BE2C (cell line): ENCODE measurements around the gene NDUFB10.
"Not testable (repeated sequence)": the region's sequence is repeated elsewhere in the genome, so short reads cannot be mapped to it uniquely, and the experiment has no call there.

Source experiments
- DNase-seq: peaks from one replicate; pipeline ENCODE4 v3.0.0-alpha.2; 2020
- H3K27me3 ChIP-seq: fragments of 250-450 bp; sonication (Bioruptor Pico); 2 replicates; pipeline ENCODE4 v1.5.1; 2020; ENCODE audit warnings: mild to moderate bottlenecking
- H3K36me3 ChIP-seq: fragments of 250-450 bp; sonication (Bioruptor Pico); 2 replicates; pipeline ENCODE4 v1.5.1; 2020; ENCODE audit warnings: mild to moderate bottlenecking
- H3K4me1 ChIP-seq: fragments of 250-450 bp; sonication (Bioruptor Pico); 2 replicates; pipeline ENCODE4 v1.5.1; 2020
- H3K4me3 ChIP-seq: 2 replicates; pipeline ENCODE4 v1.5.1; 2011; ENCODE audit warnings: low read depth, low read length
- H3K9me3 ChIP-seq: fragments of 250-450 bp; sonication (Bioruptor Pico); 2 replicates; pipeline ENCODE4 v1.5.1; 2020
- TF ChIP-seq, protein P1 (sequence below): IDR thresholded peaks from 2 replicates; pipeline ENCODE4 v1.5.1; 2012; ENCODE audit warnings: mild to moderate bottlenecking, low read depth, low read length

NDUFB10 gene

DNA sequence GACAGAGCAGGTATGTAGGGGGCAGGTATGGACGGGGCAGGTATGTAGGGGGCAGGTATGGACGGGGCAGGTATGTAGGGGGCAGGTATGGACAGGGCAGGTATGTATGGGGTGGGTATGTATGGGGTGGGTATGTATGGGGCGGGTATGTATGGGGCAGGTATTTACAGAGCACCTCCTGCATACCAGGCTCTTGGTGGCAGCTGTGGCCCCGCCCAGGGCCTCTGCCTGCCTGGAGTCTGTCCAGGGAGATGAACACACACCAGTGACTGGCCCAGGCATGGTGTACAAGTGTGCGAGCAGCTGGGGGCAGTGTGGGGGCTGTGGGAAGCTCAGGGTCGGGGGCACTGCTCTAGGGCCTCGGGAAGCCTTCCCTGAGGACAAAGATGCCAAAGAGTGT lies 9.3 kb upstream of the NDUFB10 start:
- no peaks in the 10 kb centered on the region for H3K4me1 ChIP-seq
- H3K27me3 ChIP-seq: no peaks in the 10 kb centered on the region
- H3K9me3 ChIP-seq: no peaks in the 10 kb centered on the region
- TF ChIP-seq, protein P1, sequence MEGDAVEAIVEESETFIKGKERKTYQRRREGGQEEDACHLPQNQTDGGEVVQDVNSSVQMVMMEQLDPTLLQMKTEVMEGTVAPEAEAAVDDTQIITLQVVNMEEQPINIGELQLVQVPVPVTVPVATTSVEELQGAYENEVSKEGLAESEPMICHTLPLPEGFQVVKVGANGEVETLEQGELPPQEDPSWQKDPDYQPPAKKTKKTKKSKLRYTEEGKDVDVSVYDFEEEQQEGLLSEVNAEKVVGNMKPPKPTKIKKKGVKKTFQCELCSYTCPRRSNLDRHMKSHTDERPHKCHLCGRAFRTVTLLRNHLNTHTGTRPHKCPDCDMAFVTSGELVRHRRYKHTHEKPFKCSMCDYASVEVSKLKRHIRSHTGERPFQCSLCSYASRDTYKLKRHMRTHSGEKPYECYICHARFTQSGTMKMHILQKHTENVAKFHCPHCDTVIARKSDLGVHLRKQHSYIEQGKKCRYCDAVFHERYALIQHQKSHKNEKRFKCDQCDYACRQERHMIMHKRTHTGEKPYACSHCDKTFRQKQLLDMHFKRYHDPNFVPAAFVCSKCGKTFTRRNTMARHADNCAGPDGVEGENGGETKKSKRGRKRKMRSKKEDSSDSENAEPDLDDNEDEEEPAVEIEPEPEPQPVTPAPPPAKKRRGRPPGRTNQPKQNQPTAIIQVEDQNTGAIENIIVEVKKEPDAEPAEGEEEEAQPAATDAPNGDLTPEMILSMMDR: no peak
- H3K4me3 ChIP-seq: no peak overlapping the region
- no peaks in the 10 kb centered on the region for H3K36me3 ChIP-seq
- DNase-seq: no peak

DNA sequence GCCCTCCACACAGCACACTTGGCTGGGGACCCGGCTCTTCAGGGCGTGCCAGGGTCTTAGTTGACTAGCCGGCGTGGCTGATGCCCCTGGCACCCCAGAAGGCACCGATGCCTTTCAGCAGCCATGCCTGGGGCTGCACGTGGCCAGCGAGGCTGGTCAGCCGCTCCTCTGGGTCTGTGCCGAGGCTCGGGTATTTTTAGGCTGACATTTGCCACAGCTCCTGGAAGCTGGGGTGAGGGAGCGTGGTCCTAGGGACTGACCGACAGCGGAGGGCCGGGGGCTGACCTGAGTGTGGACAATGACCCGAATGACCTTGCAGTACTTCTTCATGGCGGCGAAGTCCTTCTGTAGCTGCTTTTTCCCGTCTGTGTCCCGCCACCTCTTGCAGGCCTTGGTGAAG lies 8.8 kb upstream of the NDUFB10 start:
- no peaks in the 10 kb centered on the region for H3K36me3 ChIP-seq
- TF ChIP-seq, protein P1: no peak
- H3K4me3 ChIP-seq: no peak overlapping the region
- no peaks in the 10 kb centered on the region for H3K27me3 ChIP-seq
- H3K4me1 ChIP-seq: no peaks in the 10 kb centered on the region
- no peak for DNase-seq
- H3K9me3 ChIP-seq: no peaks in the 10 kb centered on the region

DNA sequence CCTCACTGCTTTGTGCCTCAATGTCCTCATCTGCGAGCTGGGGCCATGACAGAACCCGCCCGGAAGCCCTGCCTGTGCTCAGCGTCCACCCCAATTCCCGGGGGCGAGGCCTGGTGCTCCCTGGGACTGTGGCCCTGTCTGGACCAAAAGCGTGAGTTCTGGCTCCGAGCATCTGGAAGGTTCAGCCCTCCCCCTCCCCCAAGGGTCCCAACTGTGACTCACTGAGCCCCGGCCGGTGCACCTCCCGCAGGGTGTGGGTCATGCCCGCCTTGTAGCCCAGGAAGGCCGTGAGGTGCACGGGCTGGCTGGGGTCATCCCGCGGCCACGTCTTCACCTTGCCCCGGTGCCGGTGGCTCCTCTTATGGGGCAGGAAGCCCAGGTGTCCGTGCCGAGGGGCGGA lies 5.6 kb upstream of the NDUFB10 start:
- H3K27me3 ChIP-seq: no peaks in the 10 kb centered on the region
- no peaks in the 10 kb centered on the region for H3K4me1 ChIP-seq
- no peaks in the 10 kb centered on the region for H3K36me3 ChIP-seq
- TF ChIP-seq, protein P1: no peak
- no peaks in the 10 kb centered on the region for H3K9me3 ChIP-seq
- no peak overlapping the region for H3K4me3 ChIP-seq
- DNase-seq: no peak

DNA sequence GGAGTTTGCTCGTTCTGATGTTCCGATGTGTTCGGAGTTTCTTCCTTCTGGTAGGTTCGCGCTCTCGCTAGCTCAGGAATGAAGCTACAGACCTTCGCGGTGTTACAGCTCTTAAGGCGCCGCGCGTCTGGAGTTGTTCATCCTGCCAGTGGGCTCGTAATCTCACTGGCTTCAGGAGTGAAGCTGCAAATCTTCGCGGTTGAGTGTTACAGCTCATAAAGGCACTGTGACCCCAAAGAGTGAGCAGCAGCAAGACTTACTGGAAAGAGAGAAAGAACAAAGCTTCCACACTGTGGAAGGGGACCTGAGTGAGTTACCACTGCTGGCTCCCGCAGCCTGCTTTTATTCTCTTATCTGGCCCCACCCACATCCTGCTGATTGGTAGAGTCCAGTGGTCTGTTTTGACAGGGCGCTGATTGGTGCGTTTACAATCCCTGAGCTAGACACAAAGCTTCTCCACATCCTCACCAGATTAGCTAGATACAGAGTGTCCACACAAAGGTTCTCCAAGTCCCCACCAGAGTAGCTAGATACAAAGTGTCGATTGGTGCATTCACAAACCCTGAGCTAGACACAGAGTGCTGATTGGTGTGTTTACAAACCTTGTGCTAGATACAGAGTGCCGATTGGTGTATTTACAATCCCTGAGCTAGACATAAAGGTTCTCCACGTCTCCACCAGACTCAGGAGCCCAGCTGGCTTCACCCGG lies 1.8 kb upstream of the NDUFB10 start:
- H3K4me1 ChIP-seq, H3K9me3 ChIP-seq, H3K4me3 ChIP-seq, H3K27me3 ChIP-seq, DNase-seq: not testable (repeated sequence)
- peaks cover 16% of the 10 kb centered on the region for H3K36me3 ChIP-seq

DNA sequence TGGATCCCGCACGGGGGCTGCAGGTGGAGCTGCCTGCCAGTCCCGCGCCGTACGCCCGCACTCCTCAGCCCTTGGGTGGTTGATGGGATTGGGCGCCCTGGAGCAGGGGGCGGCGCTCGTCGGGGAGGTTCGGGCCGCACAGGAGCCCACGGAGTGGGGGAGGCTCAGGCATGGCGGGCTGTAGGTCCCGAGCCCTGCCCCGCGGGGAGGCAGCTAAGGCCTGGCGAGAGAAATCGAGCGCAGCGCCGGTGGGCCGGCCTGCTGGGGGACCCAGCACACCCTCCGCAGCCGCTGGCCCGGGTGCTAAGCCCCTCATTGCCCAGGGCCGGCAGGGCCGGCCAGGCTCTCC lies 1.2 kb upstream of the NDUFB10 start:
- not testable (repeated sequence) for H3K4me1 ChIP-seq, DNase-seq, H3K27me3 ChIP-seq

DNA sequence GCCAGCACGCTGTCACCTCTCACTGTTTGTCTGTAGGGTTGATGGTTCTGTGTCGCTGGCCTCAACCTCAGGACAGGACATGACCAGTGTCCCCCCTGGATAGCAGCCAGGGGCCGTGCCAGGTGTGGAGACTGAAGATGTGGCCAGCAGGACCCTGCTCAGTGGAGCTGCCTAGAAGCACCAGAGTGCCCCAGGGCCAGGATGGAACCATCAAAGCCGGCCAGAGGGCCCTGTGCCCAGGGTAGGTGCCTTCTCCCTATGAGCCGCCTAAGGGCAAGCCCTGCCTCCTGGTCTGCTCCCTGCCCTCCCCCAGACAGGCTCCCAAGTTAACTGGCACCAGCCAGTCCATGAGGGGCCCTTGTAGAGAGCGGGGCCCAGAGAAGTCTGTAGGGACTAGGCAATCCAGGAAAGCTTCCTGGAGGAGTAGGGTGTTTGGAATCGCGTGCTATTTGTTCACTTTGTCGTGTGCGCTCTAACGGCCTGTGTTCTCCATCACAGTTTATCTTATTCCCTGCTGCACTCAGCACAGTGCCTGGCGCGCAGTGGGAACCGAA lies 546 bp upstream of the NDUFB10 start:
- Histone ChIP-seq H3K9me3 (no peaks in the 10 kb centered on the region), H3K36me3 (peaks cover 28% of the 10 kb centered on the region), H3K4me1 (no peaks in the 10 kb centered on the region), H3K4me3 (peak overlapping the region; percentile 86), H3K27me3 (no peaks in the 10 kb centered on the region)
- DNase-seq: peak; percentile 16
- TF ChIP-seq, protein P1: no peak

More for the DNA sequence above, 1.2 kb upstream of the NDUFB10 start:
- not testable (repeated sequence) for H3K9me3 ChIP-seq, H3K4me3 ChIP-seq
- peaks cover 21% of the 10 kb centered on the region for H3K36me3 ChIP-seq
